Anterior cingulate cortex (tissue), 58 donors: ENCODE measurements around the gene SMIM36.

ENCODE experiments used
- DNase-seq, 58 donors: peaks; one replicate each; lab custom pipeline; 2025; lab: John Stamatoyannopoulos, UW

SMIM36 gene

DNA sequence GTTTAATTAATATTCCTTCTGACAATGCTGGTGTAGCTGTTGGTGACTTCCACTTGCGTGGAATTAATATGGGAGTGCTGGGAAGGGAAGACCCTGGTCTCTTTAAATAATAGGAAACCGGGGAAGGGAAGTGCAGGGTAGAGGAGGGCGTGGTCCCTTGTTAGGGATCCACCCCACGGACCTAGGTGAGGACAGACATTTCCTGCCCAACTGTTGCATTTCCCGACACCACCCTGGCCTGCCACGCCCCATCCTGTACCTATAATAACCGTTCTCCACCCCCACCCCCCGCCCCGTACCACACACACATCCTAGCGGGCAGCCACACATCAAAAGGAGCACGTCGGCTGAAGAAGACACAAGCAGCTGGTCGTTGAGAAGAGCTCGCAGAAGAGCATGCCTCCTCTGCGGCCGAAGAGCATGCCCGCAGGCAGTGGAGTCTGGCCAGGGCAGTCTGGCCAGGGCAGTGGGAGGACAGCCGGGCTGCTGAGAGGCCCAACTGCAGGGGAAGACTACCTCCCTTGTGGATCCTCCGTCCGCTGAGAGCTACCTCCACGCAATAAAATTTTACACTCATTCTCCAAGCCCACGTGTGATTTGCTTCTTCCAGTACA is 52.9 kb downstream of the SMIM36 start:
- no peak for DNase-seq

DNA sequence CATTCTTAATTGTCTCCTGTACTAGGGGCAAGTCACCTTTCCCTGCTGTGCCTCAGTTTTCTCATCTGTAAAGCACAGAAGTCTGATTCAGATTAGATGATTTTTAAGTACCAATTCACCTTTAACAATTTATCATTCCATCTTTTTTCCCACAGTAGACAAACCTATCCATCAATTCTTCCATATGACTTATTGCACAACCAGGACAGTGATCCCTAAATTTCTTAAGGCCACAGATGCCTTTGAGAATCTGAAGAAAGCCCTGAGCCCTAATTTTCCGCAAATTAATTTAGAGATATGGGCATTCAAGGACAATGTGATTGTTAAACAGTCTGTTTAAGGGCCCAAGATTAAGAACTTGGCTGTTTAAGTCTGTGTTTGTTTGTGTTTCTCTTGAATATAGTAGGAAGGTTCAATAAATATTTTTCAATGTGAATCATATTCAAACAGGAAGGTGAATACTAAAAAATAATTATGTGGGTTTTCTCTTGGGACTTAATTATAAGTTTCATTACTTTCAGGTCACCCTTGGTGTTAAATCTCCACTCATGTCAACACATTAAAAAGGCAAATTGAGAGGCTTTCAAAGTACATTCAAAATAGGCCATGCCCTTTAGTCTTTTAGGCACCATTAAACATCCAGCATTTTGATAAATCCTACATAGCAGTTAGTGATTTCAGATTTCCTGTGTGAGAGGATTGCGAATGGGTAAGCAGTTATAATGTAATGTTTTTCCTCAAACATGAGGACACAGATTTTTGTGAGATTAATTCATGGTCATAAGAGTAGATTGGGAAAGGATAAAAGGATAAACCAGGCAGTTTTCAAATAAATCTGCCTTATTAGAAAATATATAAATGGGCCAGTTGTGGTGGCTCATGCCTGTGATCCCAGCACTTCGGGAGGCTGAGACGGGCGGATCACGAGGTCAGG is 54.7 kb downstream of the SMIM36 start:
- DNase-seq: no peak

DNA sequence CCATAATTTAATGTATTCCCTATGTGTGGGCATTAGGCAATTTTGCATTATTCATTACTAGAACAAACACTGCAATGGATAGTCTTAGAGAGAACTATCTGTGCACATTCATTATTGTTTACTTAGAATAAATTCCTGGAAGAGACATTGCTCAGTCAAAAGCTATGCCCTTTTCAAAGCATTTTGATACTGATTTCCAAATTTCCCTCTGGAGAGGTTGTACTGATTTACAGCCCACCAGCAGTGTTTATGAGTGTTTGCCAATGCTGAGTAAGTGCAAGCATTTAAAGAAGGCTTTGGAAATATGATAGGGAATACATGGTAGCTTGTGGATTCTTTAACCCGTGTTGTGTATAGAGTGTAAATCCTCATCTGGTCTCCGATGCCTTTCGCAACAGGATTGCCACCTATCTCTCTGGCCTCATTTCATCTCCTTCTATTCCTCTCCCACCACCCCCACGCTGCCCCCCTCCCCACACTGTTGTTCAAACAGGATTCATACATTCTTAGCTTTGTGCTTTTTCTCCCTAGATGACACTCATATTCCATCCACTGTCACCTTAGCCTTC is 56.3 kb downstream of the SMIM36 start:
- DNase-seq: no peak

DNA sequence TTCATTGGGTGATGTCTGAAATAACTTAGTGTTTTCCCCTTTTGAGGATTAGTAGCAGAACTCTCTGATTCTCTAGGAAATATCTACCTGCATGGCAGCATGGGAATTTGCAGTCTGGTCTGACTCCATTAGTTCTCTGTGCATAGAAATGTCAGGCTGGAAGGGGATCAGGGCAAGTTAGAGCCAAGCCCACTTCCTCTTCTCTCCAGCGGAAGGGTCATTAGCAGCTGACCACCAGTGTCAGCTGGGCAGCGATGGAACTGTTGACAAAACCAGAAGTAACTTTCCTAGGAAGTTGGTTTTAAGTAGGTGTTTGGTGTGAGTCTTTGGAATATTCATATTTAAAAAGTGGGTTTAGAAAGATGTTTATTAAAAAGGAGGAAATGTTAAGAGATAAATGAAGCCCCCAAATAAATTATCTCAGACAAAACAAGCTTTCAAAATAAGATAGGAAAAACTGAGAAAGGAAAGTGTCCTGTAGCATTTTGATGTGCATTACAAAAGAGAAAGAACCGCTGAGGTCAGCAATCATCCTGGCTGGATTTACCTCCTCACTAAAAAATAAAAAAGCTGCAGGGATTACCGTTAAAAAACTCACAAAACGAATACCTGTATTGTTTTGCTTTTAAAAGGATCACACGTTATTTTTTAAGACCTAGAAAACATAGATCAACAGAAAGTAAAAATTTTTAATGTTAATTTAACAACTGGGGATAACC is 57.3 kb downstream of the SMIM36 start:
- DNase-seq: peak in 8 of 58 donors; percentile 2 to 29 (median 6)

DNA sequence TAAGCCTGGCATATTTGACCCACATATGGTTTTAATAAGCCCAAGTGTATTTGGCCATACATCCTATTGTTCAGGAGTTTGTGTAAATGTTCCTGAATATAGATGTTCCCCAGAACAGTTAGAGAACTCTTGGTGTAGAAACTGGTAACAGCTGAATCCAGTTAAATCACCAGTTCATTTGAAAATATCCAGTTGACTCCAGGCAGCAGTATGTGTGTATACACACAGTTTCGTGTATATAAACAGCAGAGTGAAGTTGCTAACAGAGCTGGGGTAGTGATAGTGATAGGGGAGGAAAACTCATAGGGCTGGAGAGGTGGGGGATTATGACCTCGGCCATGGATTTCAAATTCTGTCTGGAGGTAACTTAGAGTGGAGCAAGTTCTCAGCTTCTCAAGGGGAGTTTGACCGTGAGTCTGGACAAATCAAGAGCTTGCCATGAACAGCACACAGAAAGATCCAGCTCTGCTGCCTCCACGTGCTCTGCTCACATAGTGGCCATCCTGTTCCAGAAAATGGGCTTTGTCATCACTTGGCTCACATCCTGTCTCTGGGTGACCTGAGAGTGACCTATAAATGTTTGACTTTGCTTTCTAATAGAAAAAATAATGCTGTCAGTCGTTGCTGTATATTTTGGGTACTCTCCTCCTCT is 59.0 kb downstream of the SMIM36 start:
- no peak for DNase-seq

DNA sequence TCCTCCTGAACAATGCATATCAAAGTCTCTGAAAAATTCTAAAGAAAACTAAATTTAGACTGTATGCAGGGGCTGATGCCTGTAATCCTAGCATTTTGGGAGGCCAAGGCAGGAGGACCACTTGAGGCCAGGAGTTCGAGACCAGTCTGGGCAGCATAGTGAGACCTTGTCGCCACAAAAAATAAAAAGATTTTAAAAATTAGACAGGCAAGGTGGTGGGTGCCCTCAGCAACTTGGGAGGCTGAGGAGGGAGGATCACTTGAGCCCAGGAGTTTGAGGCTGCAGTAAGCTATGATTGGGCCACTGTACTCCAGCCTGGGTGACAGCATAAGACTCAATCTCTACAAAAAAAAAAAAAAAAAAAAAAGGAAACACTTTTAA is 59.5 kb downstream of the SMIM36 start:
- DNase-seq: no peak

DNA sequence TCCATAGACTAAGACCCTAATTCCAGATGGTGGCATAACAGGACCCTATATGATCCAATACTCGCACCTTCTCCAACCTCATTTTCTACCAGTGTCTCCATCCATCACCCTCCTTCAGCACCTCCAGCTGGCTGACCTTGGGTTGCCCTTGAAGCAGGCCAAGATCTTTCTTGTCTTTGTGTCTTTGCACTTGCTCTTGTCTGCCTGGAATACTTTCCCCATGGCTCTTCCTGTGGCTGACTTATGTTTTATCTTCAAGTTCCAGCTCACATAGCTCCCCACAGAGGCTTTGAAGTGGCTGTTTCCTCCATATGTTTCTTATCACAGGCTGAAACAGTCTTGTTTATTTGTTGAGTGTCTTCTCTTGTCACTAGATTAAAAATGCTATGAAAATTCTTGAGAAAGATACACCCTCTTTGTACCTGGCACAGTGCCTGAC is 60.0 kb downstream of the SMIM36 start:
- no peak for DNase-seq

DNA sequence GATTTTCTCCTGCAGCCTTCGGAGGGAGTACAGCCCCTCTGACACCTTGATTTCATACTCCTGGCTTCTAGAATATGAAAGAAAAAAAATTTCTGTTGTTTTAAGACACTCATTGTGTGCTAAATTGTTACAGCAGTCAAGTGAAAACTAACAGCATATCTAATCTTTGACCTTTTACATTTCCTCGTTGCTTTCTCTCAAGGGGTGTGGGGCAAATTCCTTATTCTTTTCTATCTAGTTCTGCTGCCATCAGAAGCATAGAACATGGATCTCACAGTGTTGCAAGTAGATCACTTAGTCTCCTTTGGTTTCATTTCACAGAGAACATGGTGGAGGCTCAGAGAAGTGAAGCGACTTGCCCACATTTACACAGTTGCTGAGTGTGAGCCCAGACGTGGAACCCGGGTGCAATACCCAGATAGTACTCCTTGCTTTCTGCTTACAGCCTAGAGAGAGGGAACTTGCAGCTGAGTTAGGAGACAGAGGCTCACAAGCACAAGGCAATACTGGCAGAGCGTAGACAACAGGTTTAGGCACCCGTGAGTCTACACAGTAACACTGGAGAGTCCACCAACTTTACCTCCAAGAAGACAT is 60.9 kb downstream of the SMIM36 start:
- DNase-seq: no peak

DNA sequence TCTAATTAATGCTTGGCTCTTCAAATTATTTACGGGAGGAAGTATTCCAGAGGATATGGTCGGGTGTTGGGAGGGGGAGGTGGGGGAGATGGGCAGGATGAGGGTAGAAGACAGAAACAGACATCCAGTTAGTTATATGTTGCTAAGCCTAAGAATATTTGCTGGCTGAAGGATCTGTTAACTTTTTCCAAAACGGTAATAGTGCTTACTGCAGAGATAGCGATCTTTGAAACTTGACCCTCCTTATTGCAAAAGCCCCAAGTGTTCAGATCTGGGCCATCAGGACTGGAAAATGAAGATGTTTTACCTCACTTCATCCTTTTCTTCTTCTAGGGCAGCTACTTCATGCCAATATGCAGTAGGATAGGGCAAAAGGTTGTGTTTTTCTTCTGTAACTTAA is 62.6 kb downstream of the SMIM36 start:
- DNase-seq: no peak

DNA sequence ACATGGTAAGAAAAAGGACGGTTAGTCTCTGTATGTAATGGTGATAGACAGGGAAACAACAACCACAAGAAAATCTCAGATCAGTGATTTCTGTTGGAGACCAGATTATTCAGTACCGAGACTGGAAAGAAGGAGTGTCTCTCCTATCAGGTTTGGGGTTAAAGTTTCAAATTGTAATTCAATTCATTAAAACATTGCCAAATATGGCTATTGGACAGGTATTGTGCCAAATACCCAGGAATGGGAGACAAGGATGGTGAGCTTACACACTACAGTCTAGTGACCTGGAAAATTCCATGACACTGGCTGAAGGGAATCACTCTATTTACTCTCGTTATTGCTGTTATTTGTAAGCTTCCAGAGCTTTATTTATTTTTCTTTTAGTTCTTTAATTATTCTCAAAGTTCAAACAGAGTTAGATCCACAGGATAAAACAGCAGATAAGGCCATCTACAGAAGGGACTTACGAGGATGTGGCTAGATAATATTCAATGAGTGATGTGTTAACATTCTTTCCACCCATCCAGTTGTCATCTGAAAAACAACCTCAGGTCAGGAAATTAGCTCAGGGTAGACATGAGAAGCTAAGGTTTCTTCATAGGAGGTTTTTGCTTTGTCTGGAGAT is 64.6 kb downstream of the SMIM36 start:
- no peak for DNase-seq

DNA sequence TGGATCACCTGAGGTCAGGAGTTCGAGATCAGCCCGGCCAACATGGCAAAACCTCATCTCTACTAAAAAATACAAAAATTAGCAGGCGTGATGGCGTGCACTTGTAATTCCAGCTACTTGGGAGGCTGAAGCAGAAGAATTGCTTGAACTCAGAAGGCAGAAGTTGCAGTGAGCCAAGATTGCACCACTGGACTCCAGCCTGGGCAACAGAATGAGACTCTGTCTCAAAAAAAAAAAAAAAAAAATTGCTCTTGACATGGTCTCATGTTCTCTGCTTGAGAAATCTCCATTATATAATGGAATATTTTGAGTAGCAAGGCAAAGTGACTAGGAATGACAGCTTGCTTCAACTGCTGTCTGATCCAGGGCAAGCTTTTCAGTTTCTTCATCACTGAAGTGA is 65.2 kb downstream of the SMIM36 start:
- DNase-seq: peak in 1 of 58 donors; percentile 6

DNA sequence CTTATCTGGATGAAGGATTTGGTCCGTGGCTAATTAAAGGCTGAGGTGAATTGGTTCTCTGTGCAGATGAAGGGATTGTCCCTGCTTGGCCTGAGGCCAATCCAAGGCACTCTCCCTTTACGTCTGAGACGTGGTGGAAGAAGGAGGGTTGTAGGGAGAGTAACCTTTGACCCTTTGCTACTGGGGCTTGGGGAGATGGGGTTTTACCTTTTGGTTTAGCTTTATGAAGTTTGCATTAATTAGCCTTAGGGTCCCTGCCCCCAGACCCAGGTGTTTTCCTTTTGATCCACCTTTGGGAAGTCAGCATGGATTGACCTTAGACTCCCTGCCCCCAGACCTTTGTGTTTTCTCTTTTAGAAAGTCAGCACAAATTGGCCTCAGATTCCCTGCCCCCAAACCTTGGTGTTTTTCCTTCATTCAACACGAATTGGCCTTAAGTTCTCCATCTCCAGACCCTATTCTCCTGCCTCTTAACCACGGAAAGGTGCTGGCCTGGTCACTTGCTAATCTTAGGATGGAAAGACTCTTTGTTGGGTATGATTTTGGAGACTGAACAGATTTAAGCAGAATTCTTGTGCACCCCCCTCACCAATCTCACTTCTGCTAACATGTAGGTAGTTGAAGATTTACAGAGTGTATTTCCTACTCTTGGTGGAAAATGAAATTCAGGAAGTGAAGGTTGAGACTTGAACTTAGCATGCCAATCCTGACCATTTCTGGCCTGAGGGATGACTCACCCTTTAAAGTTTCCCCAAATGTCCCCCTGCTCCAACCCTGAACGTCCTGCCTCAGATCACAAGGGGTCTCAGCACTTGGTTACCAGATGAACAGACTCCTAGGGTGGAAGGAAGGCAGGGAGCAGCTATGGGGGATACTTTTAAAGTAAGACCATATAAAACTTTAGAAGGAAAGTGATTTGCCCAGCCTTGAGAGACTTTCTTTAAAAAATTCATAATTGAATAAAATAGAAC is 66.5 kb downstream of the SMIM36 start:
- no peak for DNase-seq

DNA sequence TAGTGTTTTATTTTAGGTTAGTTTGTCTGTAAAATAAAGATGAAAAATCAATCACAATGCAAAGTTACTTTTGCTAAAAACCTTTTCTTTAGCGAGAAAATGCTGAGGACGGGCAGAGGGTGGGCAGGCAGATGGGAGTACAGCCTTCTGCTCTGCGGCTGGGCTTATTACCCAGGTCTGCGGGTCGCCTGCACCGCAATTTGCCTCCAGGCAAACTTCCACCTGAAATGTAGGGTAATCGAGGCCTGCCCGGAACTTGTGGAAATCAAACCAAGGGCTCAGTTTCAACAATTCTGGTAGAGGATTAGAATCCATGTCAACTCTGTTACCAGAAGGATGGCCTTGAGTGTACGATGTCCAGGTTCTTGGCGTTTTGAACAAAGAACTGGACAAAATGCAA is 67.3 kb downstream of the SMIM36 start:
- no peak for DNase-seq

DNA sequence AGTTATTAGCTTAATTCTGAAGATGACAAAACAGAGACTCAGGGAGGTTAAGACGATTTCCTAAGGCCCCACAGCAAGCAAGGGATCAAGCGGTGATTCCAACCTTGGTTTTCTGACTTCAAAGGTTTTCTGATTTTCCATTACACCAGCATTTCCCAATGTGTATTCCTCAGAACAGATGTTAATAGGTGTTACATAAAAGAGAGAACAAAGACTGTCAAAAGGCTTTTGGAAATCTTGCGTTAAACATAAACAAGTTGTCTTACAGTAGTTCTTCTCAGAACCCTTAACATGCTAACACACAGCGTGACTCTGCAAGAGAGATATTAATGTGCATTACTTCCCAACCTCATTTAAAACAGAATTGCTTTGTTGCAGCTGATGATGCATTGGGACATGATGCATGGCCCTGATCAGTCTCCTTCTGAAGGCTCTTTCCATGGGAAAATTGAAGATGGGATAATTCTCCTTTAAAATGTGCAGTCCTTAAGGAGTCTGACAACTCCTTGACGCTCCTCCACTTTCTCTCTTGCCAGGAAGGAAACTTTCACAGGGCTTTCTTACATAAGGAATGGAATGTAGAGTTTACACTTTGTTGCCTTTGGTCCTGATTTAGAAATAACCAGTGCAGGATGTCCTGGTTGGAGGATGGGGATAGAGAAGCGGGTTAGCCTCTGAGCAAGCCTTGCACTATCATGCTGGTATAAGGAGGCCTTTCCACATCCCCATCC is 68.1 kb downstream of the SMIM36 start:
- no peak for DNase-seq

DNA sequence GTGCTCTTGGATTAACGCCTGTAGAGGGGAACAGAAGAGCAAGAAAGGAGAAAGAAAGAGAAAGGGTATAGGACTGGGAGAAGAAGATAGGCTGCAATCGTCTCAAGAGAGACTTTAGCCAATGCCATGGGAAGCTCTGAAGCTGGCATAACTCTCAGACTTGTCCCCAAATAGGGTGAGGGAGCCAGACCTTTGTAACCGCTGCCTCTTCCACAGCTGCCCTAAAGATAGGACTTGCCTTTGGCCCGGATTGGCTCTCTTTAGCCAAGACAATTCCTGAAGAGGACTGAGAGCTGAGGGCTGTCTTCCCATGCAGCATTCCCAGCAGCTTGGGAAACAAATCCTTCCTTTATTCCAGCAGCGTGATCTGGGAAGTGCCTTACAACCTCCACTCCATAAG is 68.8 kb downstream of the SMIM36 start:
- no peak for DNase-seq

DNA sequence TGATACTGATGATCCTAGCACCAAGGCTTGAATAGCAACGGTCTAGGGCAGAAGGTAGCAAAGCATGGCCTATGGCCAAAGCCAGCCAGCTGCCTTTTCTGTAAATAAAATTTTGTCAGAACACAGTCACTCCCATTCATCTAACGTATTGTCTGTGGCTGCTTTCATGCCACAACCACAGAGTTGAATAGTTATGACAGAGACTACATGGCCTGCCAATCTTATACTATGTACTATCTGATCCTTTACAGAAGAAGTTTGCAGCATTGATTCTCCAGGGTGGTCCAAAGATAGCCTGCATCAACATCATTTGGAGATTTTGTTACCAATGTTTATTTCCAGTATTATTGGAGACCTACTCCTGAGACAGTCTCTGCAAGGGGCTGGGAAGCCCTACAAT is 69.7 kb downstream of the SMIM36 start:
- no peak for DNase-seq

DNA sequence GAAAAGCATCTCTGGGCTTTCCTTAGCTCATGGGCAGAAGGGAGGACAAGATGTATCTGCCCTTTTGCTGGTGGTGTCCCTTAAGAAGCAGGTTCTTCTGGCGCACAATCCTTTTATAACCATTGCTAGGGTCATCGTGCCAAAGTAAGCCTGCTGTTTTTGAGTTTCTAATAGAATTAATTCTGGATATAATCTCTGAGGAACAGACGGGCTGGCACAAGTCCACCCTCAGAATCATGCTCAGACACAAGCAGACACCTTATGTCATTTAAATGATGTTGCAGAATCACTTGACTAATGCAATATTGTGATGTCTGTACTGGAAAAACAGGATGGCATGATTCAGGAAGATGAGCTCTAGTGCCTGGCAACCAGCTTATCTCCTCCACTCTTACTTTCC is 70.9 kb downstream of the SMIM36 start:
- peak in 9 of 58 donors; percentile 11 to 29 (median 13) for DNase-seq

DNA sequence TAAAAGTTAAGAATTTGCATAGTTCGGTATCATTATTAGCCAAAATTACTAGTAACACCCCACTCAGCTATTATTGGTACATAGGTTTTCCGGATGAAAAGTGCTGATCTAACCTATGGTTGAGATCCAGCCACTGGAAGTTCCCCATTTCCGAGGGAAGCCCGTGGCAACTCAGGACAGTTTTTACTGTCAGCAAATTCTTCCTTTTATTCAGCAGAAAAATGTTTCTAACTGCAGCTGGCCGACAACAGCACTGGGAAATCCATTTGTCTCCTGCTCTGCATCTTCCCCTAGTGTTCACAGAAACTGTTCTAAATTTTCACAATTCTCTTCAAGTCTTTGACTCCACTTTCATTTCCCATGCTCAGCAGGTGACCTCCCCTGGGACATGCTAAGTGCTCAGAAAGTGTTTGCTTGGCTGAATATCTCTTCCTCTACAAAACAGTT is 74.1 kb downstream of the SMIM36 start:
- peak in 3 of 58 donors; percentile 4 to 27 (median 5) for DNase-seq
